ENCODE data around the gene GTF2A2.

DNA sequence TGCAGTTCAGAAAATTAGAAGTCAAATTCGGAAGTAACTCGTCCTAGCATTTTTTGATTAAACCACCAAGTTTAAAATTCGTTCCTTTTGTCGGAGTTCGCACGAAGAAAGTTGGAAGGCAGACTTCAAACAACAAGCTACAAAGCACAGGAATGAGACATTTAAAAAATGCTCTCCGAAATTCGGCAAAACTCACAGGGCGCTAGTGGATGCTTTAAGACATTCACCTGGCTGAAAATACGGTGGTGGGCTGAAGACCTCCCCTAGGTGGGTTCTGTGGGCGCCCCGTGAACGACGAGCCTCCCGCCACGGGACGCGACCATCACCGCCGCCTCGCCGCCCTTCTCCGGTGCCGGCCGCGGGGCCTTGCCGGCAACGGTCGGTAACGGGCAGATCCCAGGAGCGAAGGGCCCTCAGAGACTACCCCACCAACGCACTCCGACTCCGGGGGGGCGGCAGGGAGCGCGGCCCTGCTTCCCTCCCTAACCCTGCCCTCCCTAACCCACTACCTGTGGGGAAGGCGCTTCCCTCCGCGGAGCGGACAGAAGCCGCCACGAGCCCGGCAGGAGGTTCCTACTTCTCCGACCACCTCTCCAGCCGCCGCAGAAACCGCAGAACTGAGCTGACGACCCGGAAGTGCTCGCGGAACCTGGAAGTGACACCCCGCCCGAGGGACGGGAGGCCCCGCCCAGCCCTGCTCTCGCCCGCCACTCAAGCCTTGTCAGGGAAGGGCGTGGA is at the start of gene GTF2A2:
- TF ChIP-seq, protein P1, sequence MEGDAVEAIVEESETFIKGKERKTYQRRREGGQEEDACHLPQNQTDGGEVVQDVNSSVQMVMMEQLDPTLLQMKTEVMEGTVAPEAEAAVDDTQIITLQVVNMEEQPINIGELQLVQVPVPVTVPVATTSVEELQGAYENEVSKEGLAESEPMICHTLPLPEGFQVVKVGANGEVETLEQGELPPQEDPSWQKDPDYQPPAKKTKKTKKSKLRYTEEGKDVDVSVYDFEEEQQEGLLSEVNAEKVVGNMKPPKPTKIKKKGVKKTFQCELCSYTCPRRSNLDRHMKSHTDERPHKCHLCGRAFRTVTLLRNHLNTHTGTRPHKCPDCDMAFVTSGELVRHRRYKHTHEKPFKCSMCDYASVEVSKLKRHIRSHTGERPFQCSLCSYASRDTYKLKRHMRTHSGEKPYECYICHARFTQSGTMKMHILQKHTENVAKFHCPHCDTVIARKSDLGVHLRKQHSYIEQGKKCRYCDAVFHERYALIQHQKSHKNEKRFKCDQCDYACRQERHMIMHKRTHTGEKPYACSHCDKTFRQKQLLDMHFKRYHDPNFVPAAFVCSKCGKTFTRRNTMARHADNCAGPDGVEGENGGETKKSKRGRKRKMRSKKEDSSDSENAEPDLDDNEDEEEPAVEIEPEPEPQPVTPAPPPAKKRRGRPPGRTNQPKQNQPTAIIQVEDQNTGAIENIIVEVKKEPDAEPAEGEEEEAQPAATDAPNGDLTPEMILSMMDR (IDR thresholded peaks at IDR 0.05; ENCODE audit: insufficient read depth, low read length, poor library complexity, severe bottlenecking): no peak
- TF ChIP-seq EZH2phosphoT487 (conservative IDR thresholded peaks at IDR 0.05; ENCODE audit: low read length): no peak
